Mesendoderm (in vitro differentiated cells): Measurements from ENCODE around the gene TNS3.

Experiments
- DNase-seq: peaks from one replicate; pipeline ENCODE4 v3.0.0; 2013
- H2AK5ac ChIP-seq: 2 replicates; pipeline ENCODE4 v1.6.1; 2013; ENCODE audit warnings: low read length, inconsistent platforms
- H2BK120ac ChIP-seq: 2 replicates; pipeline ENCODE4 v1.6.1; 2013; ENCODE audit warnings: low read depth, mild to moderate bottlenecking, low read length, moderate library complexity, mixed read lengths
- H2BK15ac ChIP-seq: replicated peaks from 2 replicates; pipeline ENCODE4 v1.6.1; 2013; ENCODE audit warnings: low read depth, mild to moderate bottlenecking, moderate library complexity
- H2BK5ac ChIP-seq: 2 replicates; pipeline ENCODE4 v1.6.1; 2013; ENCODE audit warnings: low read length, inconsistent platforms
- H3K18ac ChIP-seq: 2 replicates; pipeline ENCODE4 v1.6.1; 2013; ENCODE audit warnings: mild to moderate bottlenecking, low read length, mixed read lengths
- H3K23ac ChIP-seq: one replicate; pipeline ENCODE4 v1.6.1; 2013; ENCODE audit warnings: low read length
- H3K27ac ChIP-seq: 2 replicates; pipeline ENCODE4 v1.5.1; 2013; ENCODE audit warnings: low read depth, mild to moderate bottlenecking, inconsistent platforms, low read length, moderate library complexity
- H3K27me3 ChIP-seq: 2 replicates; pipeline ENCODE4 v1.6.1; 2013; ENCODE audit warnings: low read length, control low read depth, mild to moderate bottlenecking, inconsistent platforms; ENCODE audit not compliant: insufficient read depth, poor library complexity
- H3K36me3 ChIP-seq: 2 replicates; pipeline ENCODE4 v1.6.1; 2013; ENCODE audit warnings: low read length, inconsistent platforms; ENCODE audit not compliant: control insufficient read depth, insufficient read depth
- H3K4ac ChIP-seq: one replicate; pipeline ENCODE4 v1.6.1; 2013; ENCODE audit warnings: low read depth, mild to moderate bottlenecking, low read length, moderate library complexity
- H3K4me1 ChIP-seq: 2 replicates; pipeline ENCODE4 v1.6.1; 2013; ENCODE audit warnings: low read depth, low read length, inconsistent platforms; ENCODE audit not compliant: control insufficient read depth
- H3K4me2 ChIP-seq: 2 replicates; pipeline ENCODE4 v1.6.1; 2013; ENCODE audit warnings: low read length
- H3K4me3 ChIP-seq: 2 replicates; pipeline ENCODE4 v1.5.1; 2013; ENCODE audit warnings: mild to moderate bottlenecking, low read length
- H3K56ac ChIP-seq: one replicate; pipeline ENCODE4 v1.6.1; 2013; ENCODE audit warnings: low read length
- H3K79me1 ChIP-seq: 2 replicates; pipeline ENCODE4 v1.6.1; 2013; ENCODE audit warnings: low read length, inconsistent platforms
- H3K79me2 ChIP-seq: 2 replicates; pipeline ENCODE4 v1.6.1; 2013; ENCODE audit warnings: mild to moderate bottlenecking, low read length; ENCODE audit not compliant: control insufficient read depth, insufficient read depth
- H3K9ac ChIP-seq: 2 replicates; pipeline ENCODE4 v1.6.1; 2013; ENCODE audit warnings: low read length, inconsistent platforms
- H4K5ac ChIP-seq: one replicate; pipeline ENCODE4 v1.6.1; 2013; ENCODE audit warnings: low read length
- H4K8ac ChIP-seq: one replicate; pipeline ENCODE4 v1.6.1; 2013; ENCODE audit warnings: low read depth, mild to moderate bottlenecking, control low read depth, low read length, moderate library complexity
- WGBS: extraction: QIAGEN DNeasy Blood & Tissue Kit; methylation state at CpG from one replicate; pipeline ENCODE4 v1.1.7; 2013; ENCODE audit warnings: low lambda C conversion rate, missing lambda C conversion rate; ENCODE audit not compliant: insufficient coverage; ENCODE audit errors: extremely low coverage; 5-methylcytosine and 5-hydroxymethylcytosine counted together

Gene TNS3

GRCh38 chr7:47508389-47509380 lies 73.2 kb downstream of the TNS3 start:
- Histone ChIP-seq H3K4me3 (no peak overlapping the region), H2BK15ac (no peak overlapping the region), H3K79me1 (no peaks in the 10 kb centered on the region), H3K27me3 (no peaks in the 10 kb centered on the region), H2BK5ac (no peak overlapping the region), H3K9ac (no peak overlapping the region), H3K18ac (no peak overlapping the region), H3K56ac (no peak overlapping the region), H4K5ac (no peak overlapping the region), H3K79me2 (no peaks in the 10 kb centered on the region), H3K36me3 (no peaks in the 10 kb centered on the region), H3K23ac (no peak overlapping the region), H3K4me1 (peaks cover 4% of the 10 kb centered on the region), H4K8ac (no peak overlapping the region), H2BK120ac (no peak overlapping the region), H2AK5ac (no peak overlapping the region), H3K4me2 (no peak overlapping the region), H3K4ac (no peak overlapping the region), H3K27ac (no peak overlapping the region)
- WGBS: no CpG with 5 or more reads among the region's 11 CpGs
- peak; percentile 73 for DNase-seq

GRCh38 chr7:47507522-47507921 lies 74.4 kb downstream of the TNS3 start:
- Histone ChIP-seq H3K9ac (no peak overlapping the region), H3K27ac (no peak overlapping the region), H2AK5ac (no peak overlapping the region), H3K4ac (no peak overlapping the region), H3K79me1 (no peaks in the 10 kb centered on the region), H3K4me3 (no peak overlapping the region), H3K23ac (no peak overlapping the region), H4K8ac (no peak overlapping the region), H3K4me2 (no peak overlapping the region), H3K4me1 (peaks cover 4% of the 10 kb centered on the region), H3K56ac (peak overlapping the region; percentile 34), H3K18ac (no peak overlapping the region), H2BK5ac (no peak overlapping the region), H2BK120ac (no peak overlapping the region), H3K27me3 (no peaks in the 10 kb centered on the region), H3K36me3 (no peaks in the 10 kb centered on the region), H4K5ac (no peak overlapping the region), H2BK15ac (no peak overlapping the region), H3K79me2 (no peaks in the 10 kb centered on the region)
- no peak for DNase-seq
- WGBS: no CpG with 5 or more reads among the region's 9 CpGs

GRCh38 chr7:47506382-47507339 lies 75.2 kb downstream of the TNS3 start:
- Histone ChIP-seq H4K8ac (no peak overlapping the region), H3K79me1 (no peaks in the 10 kb centered on the region), H3K56ac (no peak overlapping the region), H3K4me3 (no peak overlapping the region), H3K9ac (no peak overlapping the region), H3K4me1 (peaks cover 4% of the 10 kb centered on the region), H2BK120ac (no peak overlapping the region), H3K36me3 (no peaks in the 10 kb centered on the region), H3K27ac (no peak overlapping the region), H2BK15ac (no peak overlapping the region), H3K4me2 (no peak overlapping the region), H2AK5ac (no peak overlapping the region), H2BK5ac (no peak overlapping the region), H3K27me3 (no peaks in the 10 kb centered on the region), H3K79me2 (no peaks in the 10 kb centered on the region), H3K4ac (no peak overlapping the region), H4K5ac (no peak overlapping the region), H3K18ac (no peak overlapping the region), H3K23ac (no peak overlapping the region)
- DNase-seq: no peak
- no CpG with 5 or more reads among the region's 14 CpGs for WGBS

- WGBS: no CpG with 5 or more reads among the region's 12 CpGs
- Histone ChIP-seq H2BK15ac (no peak overlapping the region), H3K36me3 (no peaks in the 10 kb centered on the region), H3K27ac (no peak overlapping the region), H2AK5ac (no peak overlapping the region), H3K4me3 (no peak overlapping the region), H3K27me3 (no peaks in the 10 kb centered on the region), H2BK5ac (no peak overlapping the region), H3K23ac (no peak overlapping the region), H3K4me2 (no peak overlapping the region), H3K4me1 (peaks cover 4% of the 10 kb centered on the region), H2BK120ac (no peak overlapping the region), H3K56ac (no peak overlapping the region), H3K79me2 (no peaks in the 10 kb centered on the region), H3K9ac (no peak overlapping the region), H3K4ac (no peak overlapping the region), H4K8ac (no peak overlapping the region), H3K18ac (no peak overlapping the region), H4K5ac (no peak overlapping the region), H3K79me1 (no peaks in the 10 kb centered on the region)
- no peak for DNase-seq
Measured at GRCh38 chr7:47505312-47506007, 76.5 kb downstream of the TNS3 start.

- Histone ChIP-seq H3K18ac (no peak overlapping the region), H3K79me2 (no peaks in the 10 kb centered on the region), H3K56ac (no peak overlapping the region), H3K27ac (no peak overlapping the region), H3K27me3 (no peaks in the 10 kb centered on the region), H2BK120ac (no peak overlapping the region), H3K4me3 (no peak overlapping the region), H3K4ac (no peak overlapping the region), H4K8ac (no peak overlapping the region), H2BK15ac (no peak overlapping the region), H3K4me1 (peaks cover 4% of the 10 kb centered on the region), H3K36me3 (no peaks in the 10 kb centered on the region), H2BK5ac (no peak overlapping the region), H3K4me2 (no peak overlapping the region), H3K23ac (no peak overlapping the region), H3K79me1 (no peaks in the 10 kb centered on the region), H2AK5ac (no peak overlapping the region), H3K9ac (no peak overlapping the region), H4K5ac (no peak overlapping the region)
- no peak for DNase-seq
- no CpG with 5 or more reads among the region's 14 CpGs for WGBS
Measured at GRCh38 chr7:47504551-47505311, 77.2 kb downstream of the TNS3 start.
